MV-4-11 (cell line): ENCODE results near the gene CLCN2.

Experiments used
- DNase-seq: peaks from one replicate; lab custom pipeline; 2025; lab: John Stamatoyannopoulos, UW

The CLCN2 gene

GRCh38 chr3:184360070-184360928, 1.1 kb downstream of the CLCN2 start:
- no peak for DNase-seq

- no peak for DNase-seq
Measured at GRCh38 chr3:184359610-184360009, 1.8 kb downstream of the CLCN2 start.

- DNase-seq, result no peak
Measured at GRCh38 chr3:184358921-184359350, 2.5 kb downstream of the CLCN2 start.

- no peak for DNase-seq
Measured at GRCh38 chr3:184358124-184358767, 3.2 kb downstream of the CLCN2 start.

- DNase-seq, result no peak
Measured at GRCh38 chr3:184357248-184358123, 3.9 kb downstream of the CLCN2 start.

GRCh38 chr3:184355261-184356040, 6.0 kb downstream of the CLCN2 start:
- DNase-seq, result no peak

- DNase-seq, result no peak
Measured at GRCh38 chr3:184354754-184355153, 6.7 kb downstream of the CLCN2 start.

GRCh38 chr3:184354121-184354728, 7.2 kb downstream of the CLCN2 start:
- DNase-seq, result no peak

GRCh38 chr3:184353546-184353941, 7.9 kb downstream of the CLCN2 start:
- DNase-seq, result no peak

DNA sequence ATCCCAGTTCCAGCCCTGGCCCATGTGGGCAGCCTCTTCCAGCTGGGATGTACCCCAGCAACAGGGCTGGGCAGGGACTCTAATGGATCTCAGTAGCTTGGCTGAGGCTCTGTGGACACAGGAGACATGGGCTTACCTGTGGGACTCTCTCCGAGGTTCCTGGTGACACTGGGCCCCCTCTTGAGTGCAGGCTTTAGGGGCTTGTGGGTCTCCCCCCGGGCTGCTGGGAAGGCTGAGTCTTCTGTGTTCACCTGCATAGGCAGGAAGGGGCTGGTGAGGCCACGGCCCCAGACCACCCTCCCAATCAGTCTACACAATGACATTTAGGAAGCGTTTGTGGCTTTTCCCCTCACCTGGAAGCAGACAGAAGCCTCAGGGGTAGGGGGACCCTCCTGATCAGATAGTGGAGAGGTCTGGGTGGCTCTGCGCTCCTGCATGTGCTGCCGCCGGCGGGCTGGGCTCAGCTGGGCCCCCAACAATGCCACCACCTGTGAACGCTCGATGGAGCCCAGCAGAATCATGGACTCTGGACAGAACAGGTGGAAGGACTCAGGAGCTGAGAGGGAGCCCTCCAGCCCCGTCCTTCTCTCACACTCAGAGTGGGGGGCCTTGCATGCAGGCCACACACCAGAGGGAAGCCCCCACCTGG, 8.4 kb downstream of the CLCN2 start:
- DNase-seq, result no peak

DNA sequence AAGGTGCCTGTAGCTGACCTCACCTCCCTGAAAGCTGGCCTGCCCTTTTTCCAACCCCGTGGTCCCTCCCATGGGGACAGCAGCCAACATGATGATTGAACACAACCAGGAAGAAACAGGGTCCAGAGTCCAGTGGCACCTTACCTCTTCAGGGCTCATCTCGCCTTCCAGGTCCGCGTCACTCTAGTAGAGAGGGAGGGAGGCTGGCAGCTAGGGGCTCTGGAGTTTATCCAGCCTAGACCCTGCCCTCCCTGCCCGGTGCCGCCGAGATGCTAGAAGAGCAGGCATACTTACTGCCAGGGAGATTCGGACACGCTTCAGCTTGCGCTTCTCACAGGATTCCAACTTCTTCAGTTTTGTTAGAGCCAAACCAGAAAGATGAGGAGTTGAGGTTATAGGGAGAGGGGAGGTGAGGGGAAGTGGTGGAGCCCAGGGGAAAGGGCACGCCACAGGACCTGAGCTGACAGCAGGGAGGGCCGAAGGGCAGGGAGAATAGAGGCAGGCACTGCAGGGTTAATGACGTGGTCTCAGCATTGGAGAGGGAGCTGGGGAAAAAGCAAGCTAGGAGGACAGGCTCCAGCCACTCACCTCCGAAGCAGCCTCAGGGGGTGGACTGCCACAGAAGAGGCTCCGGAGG, 9.1 kb downstream of the CLCN2 start:
- no peak for DNase-seq

GRCh38 chr3:184351511-184352148, 9.8 kb downstream of the CLCN2 start:
- DNase-seq, result no peak

GRCh38 chr3:184350618-184351017, 10.8 kb downstream of the CLCN2 start:
- DNase-seq, result no peak

- no peak for DNase-seq
Measured at GRCh38 chr3:184349563-184350470, 11.6 kb downstream of the CLCN2 start.

DNA sequence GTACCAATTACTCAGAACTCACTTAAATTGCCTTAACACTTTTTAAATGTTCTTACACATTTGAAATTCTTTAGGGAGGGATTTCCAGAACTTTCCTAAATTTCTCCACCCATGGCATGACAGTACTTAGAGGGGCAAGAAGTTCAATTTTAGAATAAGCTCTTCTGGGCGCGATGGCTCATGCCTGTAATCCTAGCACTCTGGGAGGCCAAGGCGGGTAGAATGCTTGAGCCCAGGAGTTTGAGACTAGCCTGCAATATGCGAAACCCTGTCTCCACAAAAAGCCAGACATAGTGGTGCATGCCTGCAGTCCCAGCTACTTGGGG, 13.4 kb downstream of the CLCN2 start:
- DNase-seq, result no peak

GRCh38 chr3:184347321-184348056, 13.9 kb downstream of the CLCN2 start:
- no peak for DNase-seq

GRCh38 chr3:184346480-184347190, 14.8 kb downstream of the CLCN2 start:
- no peak for DNase-seq
